WTC11 (cell line): Measurements from ENCODE around the gene ZBTB39. TPM values are rescaled to one million over a fixed set of nuclear protein-coding genes. Genes with fewer than 3 reads are reported as not detected.
"Not testable (repeated sequence)": the region's sequence is repeated elsewhere in the genome, so short reads cannot be mapped to it uniquely, and the experiment has no call there.

Experiments used
- ATAC-seq: fragments of 200-7000 bp; cut with Tn5 transposase; 2 replicates; pipeline ENCODE4 v1.10.0; 2021; ENCODE audit warnings: mild to moderate bottlenecking, moderate library complexity
- CTCF ChIA-PET: fragments of 300-600 bp; sonication (Branson Sonifier 250); formaldehyde crosslinking; loops from one replicate; lab custom pipeline; 2021; ENCODE audit warnings: antibody characterized with exemption; lab: Charles Lee
- POLR2A ChIA-PET: fragments of 350-600 bp; sonication (Branson Sonifier 250); formaldehyde crosslinking; loops from one replicate; lab custom pipeline; 2021; ENCODE audit warnings: antibody characterized with exemption; lab: Charles Lee
- DNase-seq: peaks from one replicate; pipeline ENCODE4 v3.0.0; 2021; ENCODE audit warnings: low spot score
- H3K27ac Mint-ChIP-seq: 2 replicates; pipeline ENCODE4 v1.8.0; 2021; ENCODE audit warnings: mixed read lengths
- H3K27me3 Mint-ChIP-seq: 2 replicates; pipeline ENCODE4 v1.8.0; 2021; ENCODE audit warnings: low read depth, mild to moderate bottlenecking, moderate library complexity, mixed read lengths
- H3K36me3 Mint-ChIP-seq: 2 replicates; pipeline ENCODE4 v1.8.0; 2021; ENCODE audit warnings: mixed read lengths
- H3K4me1 Mint-ChIP-seq: 2 replicates; pipeline ENCODE4 v1.8.0; 2022; ENCODE audit warnings: mixed read lengths
- H3K4me3 Mint-ChIP-seq: 2 replicates; pipeline ENCODE4 v1.8.0; 2021; ENCODE audit warnings: mild to moderate bottlenecking, moderate library complexity, mixed read lengths
- H3K9me3 Mint-ChIP-seq: 2 replicates; pipeline ENCODE4 v1.8.0; 2021; ENCODE audit warnings: mixed read lengths
- ELF4 ChIP-seq: sonication (generic); formaldehyde crosslinking; IDR thresholded peaks from 2 replicates; pipeline ENCODE4 v1.8.1; 2022; ENCODE audit warnings: low read depth, mild to moderate bottlenecking, moderate library complexity, missing genetic modification reagents
- ESRRA ChIP-seq: sonication (generic); formaldehyde crosslinking; IDR thresholded peaks from 2 replicates; pipeline ENCODE4 v1.8.1; 2022; ENCODE audit warnings: mild to moderate bottlenecking, missing genetic modification reagents, borderline replicate concordance
- ETV6 ChIP-seq: sonication (generic); formaldehyde crosslinking; IDR thresholded peaks from 2 replicates; pipeline ENCODE4 v1.8.1; 2022; ENCODE audit warnings: mild to moderate bottlenecking, missing genetic modification reagents
- GTF2I ChIP-seq: fragments of 250-450 bp; sonication (Bioruptor Pico); conservative IDR thresholded peaks from 2 replicates; pipeline ENCODE4 v1.4.0; 2021; ENCODE audit warnings: mild to moderate bottlenecking
- JAZF1 ChIP-seq: fragments of 250-450 bp; sonication (Bioruptor Pico); IDR thresholded peaks from 2 replicates; pipeline ENCODE4 v1.9.0; 2021; ENCODE audit warnings: moderate library complexity, mild to moderate bottlenecking, inconsistent platforms
- JUN ChIP-seq: sonication (generic); formaldehyde crosslinking; IDR thresholded peaks from 2 replicates; pipeline ENCODE4 v1.8.0; 2023; ENCODE audit warnings: mild to moderate bottlenecking, missing genetic modification reagents
- MXD4 ChIP-seq: fragments of 250-450 bp; sonication (Bioruptor Pico); IDR thresholded peaks from 2 replicates; pipeline ENCODE4 v1.8.0; 2021; ENCODE audit warnings: mild to moderate bottlenecking, moderate library complexity, borderline replicate concordance
- SOX15 ChIP-seq: fragments of 250-450 bp; sonication (Bioruptor Pico); IDR thresholded peaks from 2 replicates; pipeline ENCODE4 v1.9.0; 2021; ENCODE audit warnings: mild to moderate bottlenecking
- ZBTB21 ChIP-seq: sonication (generic); formaldehyde crosslinking; IDR thresholded peaks from 2 replicates; pipeline ENCODE4 v1.8.1; 2023; ENCODE audit warnings: mild to moderate bottlenecking, missing genetic modification reagents, borderline replicate concordance
- ZNF138 ChIP-seq: sonication (generic); formaldehyde crosslinking; conservative IDR thresholded peaks from 2 replicates; pipeline ENCODE4 v1.8.1; 2022; ENCODE audit warnings: mild to moderate bottlenecking, moderate library complexity, missing genetic modification reagents
- ZNF219 ChIP-seq: sonication (generic); formaldehyde crosslinking; IDR thresholded peaks from 2 replicates; pipeline ENCODE4 v1.8.0; 2023; ENCODE audit warnings: missing genetic modification reagents, mild to moderate bottlenecking, borderline replicate concordance
- ZNF396 ChIP-seq: fragments of 250-450 bp; sonication (Bioruptor Pico); IDR thresholded peaks from 2 replicates; pipeline ENCODE4 v1.8.0; 2021; ENCODE audit warnings: mild to moderate bottlenecking, moderate library complexity, borderline replicate concordance
- ZNF416 ChIP-seq: fragments of 250-450 bp; sonication (Bioruptor Pico); IDR thresholded peaks from 2 replicates; pipeline ENCODE4 v1.9.0; 2021; ENCODE audit warnings: mild to moderate bottlenecking, inconsistent platforms
- total RNA-seq: library from RNA; stranded (reverse); gene quantifications from 3 replicates; pipeline ENCODE4 v1.2.3, GENCODE V29; 2021
- TF ChIP-seq, protein P1 (sequence below): sonication (generic); formaldehyde crosslinking; IDR thresholded peaks from 2 replicates; pipeline ENCODE4 v1.8.1; 2023; ENCODE audit warnings: mild to moderate bottlenecking, missing genetic modification reagents, moderate library complexity
- TF ChIP-seq, protein P2 (sequence below): fragments of 250-450 bp; sonication (Bioruptor Pico); IDR thresholded peaks from 2 replicates; pipeline ENCODE4 v1.9.0; 2021; ENCODE audit warnings: mild to moderate bottlenecking
- TF ChIP-seq, protein P3 (sequence below): sonication (generic); formaldehyde crosslinking; IDR thresholded peaks from 2 replicates; pipeline ENCODE4 v1.8.1; 2022; ENCODE audit warnings: low read depth, mild to moderate bottlenecking, moderate library complexity, missing genetic modification reagents, borderline replicate concordance
- TF ChIP-seq, protein P4 (sequence below): fragments of 200-600 bp; IDR thresholded peaks from 2 replicates; pipeline ENCODE4 v1.8.0; 2022; ENCODE audit warnings: antibody characterized with exemption
- TF ChIP-seq, protein P5 (sequence below): sonication (generic); formaldehyde crosslinking; IDR thresholded peaks from 2 replicates; pipeline ENCODE4 v1.8.1; 2022; ENCODE audit warnings: mild to moderate bottlenecking, missing genetic modification reagents, moderate library complexity, borderline replicate concordance
- TF ChIP-seq, protein P6 (sequence below): sonication (generic); formaldehyde crosslinking; IDR thresholded peaks from 2 replicates; pipeline ENCODE4 v1.8.1; 2022; ENCODE audit warnings: missing genetic modification reagents, borderline replicate concordance
- TF ChIP-seq, protein P7 (sequence below): sonication (generic); formaldehyde crosslinking; IDR thresholded peaks from 2 replicates; pipeline ENCODE4 v1.8.0; 2022; ENCODE audit warnings: mild to moderate bottlenecking, missing genetic modification reagents

ZBTB39 gene
- total RNA-seq, 1 experiment from 2014 or later: 20.2 TPM

DNA sequence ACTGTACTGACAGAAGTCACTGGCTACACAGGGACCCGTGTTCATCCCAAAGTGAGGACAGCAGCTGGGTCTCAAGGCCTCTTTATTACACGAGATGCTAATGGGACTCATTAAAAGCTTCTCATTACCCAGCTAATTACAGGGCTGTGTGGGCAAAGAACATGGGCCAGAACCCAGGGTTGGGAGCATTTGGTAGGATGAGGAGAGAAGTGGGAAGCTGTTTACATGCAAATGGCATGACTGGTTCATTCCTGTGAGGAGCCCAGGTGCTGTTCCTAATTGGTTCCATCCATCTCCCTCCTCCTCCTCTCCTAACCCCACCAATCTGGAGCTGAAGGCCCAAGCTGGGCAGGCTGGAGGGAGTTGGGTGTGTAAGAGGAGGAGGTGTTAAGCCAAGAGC is 18.9 kb upstream of the ZBTB39 start:
- ATAC-seq: no peak
- H3K27ac Mint-ChIP-seq: no peak overlapping the region
- TF ChIP-seq GTF2I (CRISPR knock-in tag) (no peak), ZNF416 (CRISPR knock-in tag) (no peak), SOX15 (CRISPR knock-in tag) (no peak), ELF4 (CRISPR knock-in tag) (no peak)
- TF ChIP-seq, protein P1, sequence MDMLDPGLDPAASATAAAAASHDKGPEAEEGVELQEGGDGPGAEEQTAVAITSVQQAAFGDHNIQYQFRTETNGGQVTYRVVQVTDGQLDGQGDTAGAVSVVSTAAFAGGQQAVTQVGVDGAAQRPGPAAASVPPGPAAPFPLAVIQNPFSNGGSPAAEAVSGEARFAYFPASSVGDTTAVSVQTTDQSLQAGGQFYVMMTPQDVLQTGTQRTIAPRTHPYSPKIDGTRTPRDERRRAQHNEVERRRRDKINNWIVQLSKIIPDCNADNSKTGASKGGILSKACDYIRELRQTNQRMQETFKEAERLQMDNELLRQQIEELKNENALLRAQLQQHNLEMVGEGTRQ: no peak
- TF ChIP-seq, protein P2, sequence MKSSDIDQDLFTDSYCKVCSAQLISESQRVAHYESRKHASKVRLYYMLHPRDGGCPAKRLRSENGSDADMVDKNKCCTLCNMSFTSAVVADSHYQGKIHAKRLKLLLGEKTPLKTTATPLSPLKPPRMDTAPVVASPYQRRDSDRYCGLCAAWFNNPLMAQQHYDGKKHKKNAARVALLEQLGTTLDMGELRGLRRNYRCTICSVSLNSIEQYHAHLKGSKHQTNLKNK (CRISPR knock-in tag): no peak
- TF ChIP-seq, all 79 proteins: peak for 0
- Mint-ChIP-seq H3K27me3 (peaks cover 3% of the 10 kb centered on the region; the same call in 1 of the 2 replicates), H3K36me3 (no peaks in the 10 kb centered on the region), H3K4me1 (peaks cover 8% of the 10 kb centered on the region), H3K4me3 (no peak overlapping the region), H3K9me3 (no peaks in the 10 kb centered on the region)
- no peak for DNase-seq
- ChIA-PET CTCF (interaction anchor here (1.3 to 2.0 kb wide), 4 partner anchors 24 to 102 kb away, joined by 4 to 8 read pairs (median 6); no protein-coding TSS in a partner anchor), POLR2A (no interaction called here)

DNA sequence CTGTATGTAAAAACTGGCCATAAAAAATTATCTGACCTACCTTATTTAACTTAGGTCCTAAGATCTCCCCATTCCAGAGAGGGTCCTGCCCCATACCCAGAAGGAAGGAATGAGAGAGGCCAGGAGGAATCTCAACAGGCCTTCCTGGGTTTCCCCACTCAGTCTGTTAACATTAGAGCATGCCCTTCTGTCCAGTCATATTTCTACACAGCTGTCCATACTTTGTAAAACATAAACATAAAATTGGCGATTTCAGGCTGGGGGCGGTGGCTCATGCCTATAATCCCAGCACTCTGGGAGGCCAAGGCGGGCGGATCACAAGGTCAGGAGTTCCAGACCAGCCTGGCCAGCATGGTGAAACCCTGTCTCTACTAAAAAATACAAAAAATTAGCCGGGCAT is 16.0 kb upstream of the ZBTB39 start:
- POLR2A ChIA-PET, DNase-seq, H3K27me3 Mint-ChIP-seq, H3K9me3 Mint-ChIP-seq, ATAC-seq, H3K36me3 Mint-ChIP-seq, H3K4me3 Mint-ChIP-seq, H3K4me1 Mint-ChIP-seq, H3K27ac Mint-ChIP-seq: not testable (repeated sequence)
- CTCF ChIA-PET: interaction anchor here (1.1 kb wide), 1 partner anchor 9 kb away, joined by 4 read pairs; no protein-coding TSS in a partner anchor

DNA sequence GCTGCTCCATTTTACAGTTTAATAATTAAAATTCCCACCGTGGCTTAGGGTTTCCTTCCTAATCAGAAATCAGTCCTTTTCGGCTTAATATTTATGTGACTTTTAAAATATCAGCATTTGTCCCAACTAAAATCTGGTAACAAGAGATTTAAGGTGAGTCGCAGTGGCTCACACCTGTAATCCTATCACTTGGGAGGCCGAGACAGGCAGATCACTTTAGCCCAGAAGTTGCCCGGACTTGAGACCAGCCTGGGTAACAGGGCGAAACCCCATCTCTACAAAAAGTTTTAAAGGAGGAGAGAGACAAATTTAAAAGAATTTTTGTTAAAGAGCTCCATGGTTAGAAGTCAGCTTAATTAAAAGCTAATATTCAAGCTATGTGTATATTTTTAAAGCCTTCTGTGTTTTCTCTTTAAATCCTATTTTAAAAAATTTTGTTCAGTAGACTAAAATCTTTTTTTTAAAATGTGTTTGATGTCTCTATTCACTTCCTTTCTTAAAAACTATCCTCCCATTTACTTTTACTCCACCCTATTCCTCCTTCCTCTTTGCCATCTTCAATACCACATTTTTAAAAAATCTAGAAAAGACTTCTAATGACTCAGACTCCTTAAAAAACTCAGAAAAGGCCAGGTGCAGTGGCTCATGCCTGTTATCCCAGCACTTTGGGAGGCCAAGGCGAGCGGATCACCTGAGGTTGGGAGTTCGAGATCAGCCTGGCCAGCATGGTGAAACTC is 13.8 kb upstream of the ZBTB39 start:
- no peak overlapping the region for H3K27ac Mint-ChIP-seq
- no peaks in the 10 kb centered on the region for H3K27me3 Mint-ChIP-seq
- CTCF ChIA-PET: interaction anchor here (1.3 to 4.4 kb wide), 3 partner anchors 12 to 92 kb away, joined by 4 to 22 read pairs (median 5); partner anchors contain the start of gene STAT6
- no peaks in the 10 kb centered on the region for H3K9me3 Mint-ChIP-seq
- H3K36me3 Mint-ChIP-seq: no peaks in the 10 kb centered on the region
- ATAC-seq: no peak
- peaks cover 3% of the 10 kb centered on the region; the same call in 1 of the 2 replicates for H3K4me1 Mint-ChIP-seq
- DNase-seq: no peak
- POLR2A ChIA-PET: no interaction called here
- H3K4me3 Mint-ChIP-seq: no peak overlapping the region
- TF ChIP-seq ETV6 (CRISPR knock-in tag): no peak
- TF ChIP-seq ZNF219 (CRISPR knock-in tag): no peak
- no peak for TF ChIP-seq ZNF396 (CRISPR knock-in tag)
- no peak for TF ChIP-seq ZNF138 (CRISPR knock-in tag)
- TF ChIP-seq, protein P3, sequence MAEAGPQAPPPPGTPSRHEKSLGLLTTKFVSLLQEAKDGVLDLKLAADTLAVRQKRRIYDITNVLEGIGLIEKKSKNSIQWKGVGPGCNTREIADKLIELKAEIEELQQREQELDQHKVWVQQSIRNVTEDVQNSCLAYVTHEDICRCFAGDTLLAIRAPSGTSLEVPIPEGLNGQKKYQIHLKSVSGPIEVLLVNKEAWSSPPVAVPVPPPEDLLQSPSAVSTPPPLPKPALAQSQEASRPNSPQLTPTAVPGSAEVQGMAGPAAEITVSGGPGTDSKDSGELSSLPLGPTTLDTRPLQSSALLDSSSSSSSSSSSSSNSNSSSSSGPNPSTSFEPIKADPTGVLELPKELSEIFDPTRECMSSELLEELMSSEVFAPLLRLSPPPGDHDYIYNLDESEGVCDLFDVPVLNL (CRISPR knock-in tag): no peak
- no peak for TF ChIP-seq MXD4 (CRISPR knock-in tag)
- TF ChIP-seq JUN: no peak
- TF ChIP-seq, protein P4, sequence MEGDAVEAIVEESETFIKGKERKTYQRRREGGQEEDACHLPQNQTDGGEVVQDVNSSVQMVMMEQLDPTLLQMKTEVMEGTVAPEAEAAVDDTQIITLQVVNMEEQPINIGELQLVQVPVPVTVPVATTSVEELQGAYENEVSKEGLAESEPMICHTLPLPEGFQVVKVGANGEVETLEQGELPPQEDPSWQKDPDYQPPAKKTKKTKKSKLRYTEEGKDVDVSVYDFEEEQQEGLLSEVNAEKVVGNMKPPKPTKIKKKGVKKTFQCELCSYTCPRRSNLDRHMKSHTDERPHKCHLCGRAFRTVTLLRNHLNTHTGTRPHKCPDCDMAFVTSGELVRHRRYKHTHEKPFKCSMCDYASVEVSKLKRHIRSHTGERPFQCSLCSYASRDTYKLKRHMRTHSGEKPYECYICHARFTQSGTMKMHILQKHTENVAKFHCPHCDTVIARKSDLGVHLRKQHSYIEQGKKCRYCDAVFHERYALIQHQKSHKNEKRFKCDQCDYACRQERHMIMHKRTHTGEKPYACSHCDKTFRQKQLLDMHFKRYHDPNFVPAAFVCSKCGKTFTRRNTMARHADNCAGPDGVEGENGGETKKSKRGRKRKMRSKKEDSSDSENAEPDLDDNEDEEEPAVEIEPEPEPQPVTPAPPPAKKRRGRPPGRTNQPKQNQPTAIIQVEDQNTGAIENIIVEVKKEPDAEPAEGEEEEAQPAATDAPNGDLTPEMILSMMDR: no peak
- TF ChIP-seq ZBTB21 (CRISPR knock-in tag): no peak
- TF ChIP-seq, protein P5, sequence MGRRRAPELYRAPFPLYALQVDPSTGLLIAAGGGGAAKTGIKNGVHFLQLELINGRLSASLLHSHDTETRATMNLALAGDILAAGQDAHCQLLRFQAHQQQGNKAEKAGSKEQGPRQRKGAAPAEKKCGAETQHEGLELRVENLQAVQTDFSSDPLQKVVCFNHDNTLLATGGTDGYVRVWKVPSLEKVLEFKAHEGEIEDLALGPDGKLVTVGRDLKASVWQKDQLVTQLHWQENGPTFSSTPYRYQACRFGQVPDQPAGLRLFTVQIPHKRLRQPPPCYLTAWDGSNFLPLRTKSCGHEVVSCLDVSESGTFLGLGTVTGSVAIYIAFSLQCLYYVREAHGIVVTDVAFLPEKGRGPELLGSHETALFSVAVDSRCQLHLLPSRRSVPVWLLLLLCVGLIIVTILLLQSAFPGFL (CRISPR knock-in tag): no peak
- TF ChIP-seq, protein P6, sequence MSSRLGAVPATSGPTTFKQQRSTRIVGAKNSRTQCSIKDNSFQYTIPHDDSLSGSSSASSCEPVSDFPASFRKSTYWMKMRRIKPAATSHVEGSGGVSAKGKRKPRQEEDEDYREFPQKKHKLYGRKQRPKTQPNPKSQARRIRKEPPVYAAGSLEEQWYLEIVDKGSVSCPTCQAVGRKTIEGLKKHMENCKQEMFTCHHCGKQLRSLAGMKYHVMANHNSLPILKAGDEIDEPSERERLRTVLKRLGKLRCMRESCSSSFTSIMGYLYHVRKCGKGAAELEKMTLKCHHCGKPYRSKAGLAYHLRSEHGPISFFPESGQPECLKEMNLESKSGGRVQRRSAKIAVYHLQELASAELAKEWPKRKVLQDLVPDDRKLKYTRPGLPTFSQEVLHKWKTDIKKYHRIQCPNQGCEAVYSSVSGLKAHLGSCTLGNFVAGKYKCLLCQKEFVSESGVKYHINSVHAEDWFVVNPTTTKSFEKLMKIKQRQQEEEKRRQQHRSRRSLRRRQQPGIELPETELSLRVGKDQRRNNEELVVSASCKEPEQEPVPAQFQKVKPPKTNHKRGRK (CRISPR knock-in tag): no peak
- TF ChIP-seq, protein P7, sequence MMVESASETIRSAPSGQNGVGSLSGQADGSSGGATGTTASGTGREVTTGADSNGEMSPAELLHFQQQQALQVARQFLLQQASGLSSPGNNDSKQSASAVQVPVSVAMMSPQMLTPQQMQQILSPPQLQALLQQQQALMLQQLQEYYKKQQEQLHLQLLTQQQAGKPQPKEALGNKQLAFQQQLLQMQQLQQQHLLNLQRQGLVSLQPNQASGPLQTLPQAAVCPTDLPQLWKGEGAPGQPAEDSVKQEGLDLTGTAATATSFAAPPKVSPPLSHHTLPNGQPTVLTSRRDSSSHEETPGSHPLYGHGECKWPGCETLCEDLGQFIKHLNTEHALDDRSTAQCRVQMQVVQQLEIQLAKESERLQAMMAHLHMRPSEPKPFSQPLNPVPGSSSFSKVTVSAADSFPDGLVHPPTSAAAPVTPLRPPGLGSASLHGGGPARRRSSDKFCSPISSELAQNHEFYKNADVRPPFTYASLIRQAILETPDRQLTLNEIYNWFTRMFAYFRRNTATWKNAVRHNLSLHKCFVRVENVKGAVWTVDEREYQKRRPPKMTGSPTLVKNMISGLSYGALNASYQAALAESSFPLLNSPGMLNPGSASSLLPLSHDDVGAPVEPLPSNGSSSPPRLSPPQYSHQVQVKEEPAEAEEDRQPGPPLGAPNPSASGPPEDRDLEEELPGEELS (CRISPR knock-in tag): no peak
- TF ChIP-seq ESRRA (CRISPR knock-in tag): no peak
- TF ChIP-seq JAZF1 (CRISPR knock-in tag): no peak
